ENCODE results near the gene EEF1AKMT2.
A peak's percentile ranks its signal among the peaks of the same experiment; 100 is the strongest.

EEF1AKMT2 gene

DNA sequence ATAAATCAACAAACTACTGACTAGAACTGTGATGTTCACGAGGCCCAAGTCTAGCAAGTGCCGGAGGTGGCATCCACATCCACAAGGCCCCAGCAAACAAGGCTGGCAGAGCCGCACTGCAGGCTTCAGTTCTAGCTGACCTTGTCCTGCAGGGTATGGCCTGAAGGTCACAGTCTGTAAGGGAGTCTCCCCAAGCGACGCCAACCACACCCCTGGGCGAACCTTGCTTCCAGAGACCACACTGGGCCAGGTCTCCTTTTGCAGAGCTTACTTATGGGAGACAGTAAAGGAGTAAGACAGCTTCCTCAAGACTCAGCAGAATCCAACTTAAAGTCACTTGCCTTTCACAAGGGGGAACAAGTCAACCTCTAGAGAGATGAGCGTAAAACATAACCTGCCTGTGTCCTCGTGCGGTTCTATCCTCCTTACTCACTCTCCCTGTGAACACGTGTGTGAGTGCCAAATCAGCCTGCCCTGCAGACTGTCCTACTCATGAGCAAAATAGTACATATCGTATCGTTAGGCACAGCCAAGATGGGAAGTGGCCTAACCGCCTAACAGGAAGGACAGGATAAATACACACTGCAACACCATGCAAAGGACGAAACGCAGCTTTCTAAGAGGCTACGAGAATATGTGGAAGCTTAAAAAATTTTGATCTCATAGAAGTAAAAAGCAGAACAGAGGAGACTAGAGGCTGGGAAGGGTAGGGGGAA, 70.2 kb downstream of the EEF1AKMT2 start:
- no peak for DNase-seq (ENCODE audit: low read depth in 3 of 3)

DNA sequence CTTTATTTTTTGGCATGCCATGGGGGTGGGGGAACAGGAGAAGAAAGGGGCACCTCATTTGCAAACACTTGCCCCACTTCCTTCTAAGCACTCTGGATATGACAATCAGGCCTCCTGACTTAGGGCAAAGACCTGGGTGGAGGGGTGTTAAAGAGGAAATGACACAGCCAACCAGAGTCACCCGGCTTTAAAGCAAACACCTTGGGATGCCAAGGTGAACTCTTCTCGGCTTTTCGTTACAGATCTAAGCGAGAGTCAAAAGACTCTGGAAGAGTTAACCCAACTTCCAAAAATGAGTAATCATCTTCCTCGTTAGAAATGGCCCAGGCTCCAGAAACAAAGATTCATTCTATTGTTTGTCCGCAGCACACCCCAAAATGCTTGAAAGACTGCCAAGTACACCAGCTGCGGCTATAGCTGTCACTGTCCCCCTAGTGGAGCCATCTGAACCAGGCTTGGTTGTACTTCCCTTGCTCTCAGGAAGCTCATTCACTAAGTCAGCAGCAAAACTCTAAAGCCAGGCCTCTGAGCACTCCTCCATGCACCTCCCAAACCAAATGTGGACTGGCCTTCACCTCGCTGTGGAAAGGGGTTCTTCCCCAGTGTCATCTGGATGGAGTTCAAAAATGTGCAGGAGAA, 72.4 kb downstream of the EEF1AKMT2 start:
- DNase-seq (ENCODE audit: low read depth in 3 of 3): peak in 1 of 3 experiments; percentile 48

- DNase-seq (ENCODE audit: low read depth in 3 of 3): peak; percentile 58 to 72 (median 65)
Measured at GRCh38 chr10:124717911-124718741, 73.6 kb downstream of the EEF1AKMT2 start.

DNA sequence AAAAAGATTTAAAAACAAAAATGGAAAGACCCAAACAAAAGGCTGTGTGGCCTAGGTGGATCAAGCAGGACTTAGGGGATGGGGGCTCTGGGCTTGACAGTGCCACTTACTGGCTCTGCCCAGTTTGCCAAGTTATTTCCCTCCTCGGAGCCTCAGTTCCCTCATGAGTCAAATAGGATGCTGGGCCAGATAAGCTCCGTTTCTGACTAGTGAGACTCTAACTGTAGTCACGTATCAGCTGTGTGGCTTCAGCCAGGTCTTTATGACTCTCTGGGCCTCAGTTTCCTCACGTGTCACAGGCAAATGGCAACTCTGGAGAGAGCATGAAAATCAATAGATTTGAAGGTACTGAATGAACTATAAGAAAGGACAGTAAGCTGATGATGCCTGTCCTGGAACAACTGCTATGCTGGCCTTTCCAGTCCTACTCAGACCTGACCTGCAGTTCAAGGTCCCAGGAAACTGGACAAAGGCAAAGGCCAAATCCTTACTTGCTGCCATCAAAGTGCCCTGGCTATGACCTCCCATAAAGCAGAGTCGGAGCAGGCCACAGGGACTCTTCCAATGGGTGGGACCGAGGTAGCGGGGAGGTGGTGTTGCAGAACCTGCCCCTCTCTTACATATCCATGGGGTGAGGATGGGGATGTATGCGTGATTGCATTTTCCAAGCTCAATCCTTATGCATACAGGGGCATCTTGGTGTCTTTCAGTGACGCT, 74.5 kb downstream of the EEF1AKMT2 start:
- no peak for DNase-seq (ENCODE audit: low read depth in 3 of 3)

GRCh38 chr10:124716369-124716768, 75.3 kb downstream of the EEF1AKMT2 start:
- no peak for DNase-seq (ENCODE audit: low read depth in 3 of 3)

- no peak for DNase-seq (ENCODE audit: low read depth in 3 of 3)
Measured at GRCh38 chr10:124715439-124715838, 76.2 kb downstream of the EEF1AKMT2 start.

DNA sequence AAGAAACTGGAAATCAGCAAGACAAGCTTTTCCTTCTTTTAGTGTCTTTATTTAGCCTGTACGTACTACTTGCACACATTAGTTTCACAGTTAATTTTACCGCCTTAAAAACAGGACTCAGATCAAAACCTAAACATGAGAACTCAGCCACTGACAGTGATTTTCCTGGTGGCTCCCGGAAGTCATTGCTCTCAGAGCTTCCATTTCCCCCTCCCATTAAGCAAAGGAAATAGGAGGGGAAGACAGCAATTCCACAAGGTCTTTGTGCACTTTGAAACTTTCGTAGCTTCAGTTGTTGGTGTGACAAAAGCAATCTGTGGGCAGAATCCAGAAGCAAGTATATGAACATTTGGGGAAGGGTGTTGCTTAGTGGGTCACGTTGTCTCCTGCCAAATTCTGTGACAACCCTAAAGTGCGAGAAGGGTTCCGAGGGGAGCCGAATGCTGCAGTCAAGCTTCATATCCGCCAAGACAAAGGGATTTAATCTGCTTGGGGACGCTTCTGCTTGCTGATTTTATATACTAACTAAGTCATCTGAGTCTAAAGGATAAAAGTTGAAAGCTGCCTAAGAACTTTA, 77.9 kb downstream of the EEF1AKMT2 start:
- DNase-seq (ENCODE audit: low read depth in 3 of 3): no peak

DNA sequence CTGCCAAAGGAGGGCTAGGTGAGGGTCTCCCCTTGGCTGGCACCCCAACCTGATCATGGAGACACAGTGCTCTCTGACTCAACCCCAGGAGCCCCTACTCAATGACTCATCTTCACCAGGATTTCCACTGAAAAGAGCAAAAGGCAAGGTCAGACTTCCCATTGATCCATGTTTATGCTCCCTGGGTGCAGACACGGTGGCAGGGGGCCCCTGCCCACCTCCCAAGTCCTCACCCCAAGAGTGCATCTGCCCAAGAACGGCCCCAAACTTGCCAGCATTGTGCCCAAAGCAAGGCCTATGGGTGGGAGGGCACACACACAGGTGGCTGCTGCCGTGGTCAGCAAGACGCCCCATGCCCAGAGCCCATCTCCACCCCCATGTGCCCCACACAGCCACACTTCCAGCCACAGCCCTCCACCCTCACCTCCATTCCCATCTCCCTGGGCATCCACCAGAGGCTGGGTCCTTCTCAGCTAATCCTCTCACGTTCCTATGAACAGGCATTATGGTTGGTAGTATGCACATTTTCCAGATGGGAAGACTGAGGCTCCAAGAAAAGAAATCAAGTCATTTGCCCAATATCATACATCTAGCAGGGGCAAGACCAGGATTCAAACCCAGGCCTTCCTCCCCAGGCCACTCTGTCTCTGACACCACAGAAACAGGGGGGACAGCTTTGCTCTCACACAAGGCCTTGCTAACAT, 78.8 kb downstream of the EEF1AKMT2 start:
- DNase-seq (ENCODE audit: low read depth in 3 of 3): no peak

DNA sequence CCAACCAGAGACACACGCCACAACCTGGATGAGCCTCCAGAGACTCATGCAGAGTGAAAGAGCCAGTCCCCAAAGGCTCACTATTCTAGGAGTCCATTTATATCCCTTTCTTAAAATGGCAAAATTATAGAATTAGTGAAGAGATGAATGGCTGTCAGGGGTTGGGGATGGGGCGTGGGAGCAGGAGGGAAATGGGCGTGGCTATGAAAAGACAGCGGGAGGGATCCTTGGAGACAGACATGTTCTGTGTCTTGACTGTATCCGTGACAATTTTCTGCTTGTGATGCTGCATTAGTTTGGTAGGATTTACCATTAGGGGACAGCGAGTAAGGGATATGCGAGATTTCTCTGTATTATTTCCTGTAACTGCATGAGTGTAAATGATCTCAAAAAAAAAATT, 80.5 kb downstream of the EEF1AKMT2 start:
- DNase-seq (ENCODE audit: low read depth in 3 of 3): no peak

- DNase-seq (ENCODE audit: low read depth in 3 of 3): no peak
Measured at GRCh38 chr10:124710266-124710881, 81.3 kb downstream of the EEF1AKMT2 start.

- no peak for DNase-seq (ENCODE audit: low read depth in 3 of 3)
Measured at GRCh38 chr10:124709861-124710260, 81.8 kb downstream of the EEF1AKMT2 start.

- DNase-seq (ENCODE audit: low read depth in 3 of 3): no peak
Measured at GRCh38 chr10:124708922-124709520, 82.7 kb downstream of the EEF1AKMT2 start.

DNA sequence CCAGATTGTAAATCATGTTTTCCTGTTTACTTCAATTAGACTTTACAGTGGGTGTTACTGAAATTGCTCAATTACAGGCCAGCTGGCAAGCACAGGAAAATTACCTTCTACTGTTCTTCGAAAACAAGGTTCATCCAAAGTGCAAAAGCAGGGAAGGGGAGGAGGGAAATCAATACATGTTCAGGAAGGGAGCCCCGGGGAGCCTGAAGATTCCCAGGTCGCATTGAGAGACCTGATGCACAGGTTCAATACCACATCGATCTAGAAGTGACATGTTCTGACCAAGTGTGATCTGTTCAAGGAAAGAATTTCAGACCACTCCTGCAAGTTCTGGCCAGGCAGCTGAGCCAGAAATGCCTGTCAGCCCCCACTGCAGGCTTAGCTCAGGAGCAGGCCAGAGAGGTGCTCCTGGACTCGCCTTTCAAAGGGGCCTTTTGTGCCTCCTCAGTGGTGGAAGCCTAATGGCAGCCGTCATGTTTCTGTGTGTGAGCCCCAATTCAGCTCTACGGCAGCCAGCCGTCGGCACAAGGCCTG, 83.4 kb downstream of the EEF1AKMT2 start:
- no peak for DNase-seq (ENCODE audit: low read depth in 3 of 3)

All from stimulated activated CD4-positive, alpha-beta T cell treated with anti-CD3 and anti-CD28 coated beads, TNF-alpha, amount 100 ng/mL, for 24 hours (primary cell).